GM21825 (cell line): ENCODE results near the gene CELA2B.
"Not testable (repeated sequence)": the region's sequence is repeated elsewhere in the genome, so short reads cannot be mapped to it uniquely, and the experiment has no call there.

Experiments
- ATAC-seq: cut with Tn5 transposase; IDR thresholded peaks from one replicate; pipeline ENCODE4 v1.9.1; 2021; ENCODE audit warnings: mild to moderate bottlenecking, moderate library complexity; ENCODE audit not compliant: unreplicated experiment

The CELA2B gene

GRCh38 chr1:15475752-15476314, at the start of gene CELA2B:
Gene CELA2B, plus strand, starts transcription at chr1:15476104. Its CDS starts 22 bp downstream, at chr1:15476126.
- ATAC-seq = no peak

DNA sequence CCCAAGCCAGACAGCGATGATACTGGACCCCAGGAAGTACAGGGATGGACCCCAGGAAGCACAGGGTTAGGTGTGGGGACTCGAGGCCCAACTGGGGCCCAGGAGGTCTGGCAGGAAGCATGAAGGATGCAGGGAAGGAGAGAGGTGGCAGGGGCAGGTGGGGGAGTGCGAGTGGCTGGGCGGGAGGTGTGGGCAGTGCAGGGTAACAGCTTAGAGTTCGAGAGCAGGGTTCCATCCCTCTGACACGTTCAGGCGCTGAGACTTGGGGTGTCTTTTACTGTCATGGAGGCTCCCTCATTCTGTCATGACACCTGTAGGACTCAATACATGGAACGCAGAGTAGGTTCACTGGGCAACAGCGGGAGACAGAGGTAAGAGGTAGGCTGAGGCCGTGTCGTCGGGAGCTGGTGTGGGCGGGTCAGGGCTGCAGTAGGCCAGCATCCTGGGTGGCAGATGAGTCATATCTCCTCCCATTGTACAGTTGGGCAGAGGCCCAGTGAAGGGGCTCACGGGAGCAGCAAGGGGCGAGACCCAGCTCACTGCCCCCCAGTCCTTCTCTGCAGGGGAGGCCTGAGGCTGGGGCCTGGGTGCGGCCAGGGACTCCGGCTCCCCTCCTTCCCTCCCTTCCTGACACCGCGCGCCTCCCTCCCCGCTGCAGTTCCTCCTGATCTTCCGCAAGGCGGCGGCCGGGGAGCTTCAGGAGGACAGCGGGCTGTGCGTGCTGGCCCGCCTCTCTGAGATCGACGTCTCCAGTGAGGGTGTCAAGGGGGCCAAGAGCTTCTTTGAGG, 49.2 kb upstream of the CELA2B start:
- no peak for ATAC-seq

GRCh38 chr1:15427280-15427666, 48.6 kb upstream of the CELA2B start:
- no peak for ATAC-seq

DNA sequence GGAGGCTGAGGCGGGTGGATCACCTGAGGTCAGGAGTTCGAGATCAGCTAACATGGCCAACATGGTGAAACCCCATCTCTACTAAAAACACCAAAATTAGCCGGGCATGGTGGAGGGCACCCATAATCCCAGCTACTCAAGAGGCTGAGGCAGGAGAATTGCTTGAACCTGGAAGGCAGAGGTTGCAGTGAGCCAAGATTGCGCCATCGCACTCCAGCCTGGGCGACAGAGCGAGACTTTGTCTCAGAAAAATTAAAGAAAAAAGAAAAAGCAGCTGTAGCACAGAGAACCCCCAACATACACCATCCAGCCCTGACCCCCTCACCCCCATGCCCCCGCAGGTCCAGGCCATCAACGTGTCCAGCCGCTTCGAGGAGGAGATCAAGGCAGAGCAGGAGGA, 47.7 kb upstream of the CELA2B start:
- ATAC-seq = not testable (repeated sequence)

DNA sequence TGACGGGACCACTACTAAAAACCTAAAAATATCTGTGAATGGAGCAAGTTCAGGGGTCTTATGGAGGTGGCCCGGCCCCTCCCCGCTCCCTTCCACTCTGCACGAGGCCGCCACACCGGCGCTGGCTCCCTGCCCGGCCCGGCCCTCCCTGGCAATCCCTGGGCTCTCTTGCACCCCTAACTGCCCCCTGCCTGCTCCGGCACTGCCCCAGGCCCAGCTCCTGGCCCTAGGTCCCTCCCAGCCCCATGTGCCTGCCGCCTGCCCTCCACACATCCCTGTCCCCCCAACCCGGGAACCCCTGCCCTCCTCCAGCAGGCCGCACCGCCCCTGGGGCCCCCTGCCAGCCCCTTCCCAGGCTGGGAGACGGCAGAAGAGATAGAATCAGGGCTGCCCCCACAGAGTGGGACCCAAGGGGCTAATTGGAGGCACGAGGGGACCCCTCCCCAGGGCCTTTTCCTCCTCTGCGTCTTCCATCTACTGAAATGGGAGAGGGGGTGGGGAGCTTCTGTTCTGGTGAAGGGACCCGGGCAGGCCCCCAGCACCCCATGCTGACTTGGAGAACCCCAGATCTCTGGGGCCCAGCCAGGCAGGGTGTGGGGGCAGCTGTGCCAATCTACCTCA, 47.0 kb upstream of the CELA2B start:
- ATAC-seq = no peak

GRCh38 chr1:15429701-15430149, 46.2 kb upstream of the CELA2B start:
- no peak for ATAC-seq

DNA sequence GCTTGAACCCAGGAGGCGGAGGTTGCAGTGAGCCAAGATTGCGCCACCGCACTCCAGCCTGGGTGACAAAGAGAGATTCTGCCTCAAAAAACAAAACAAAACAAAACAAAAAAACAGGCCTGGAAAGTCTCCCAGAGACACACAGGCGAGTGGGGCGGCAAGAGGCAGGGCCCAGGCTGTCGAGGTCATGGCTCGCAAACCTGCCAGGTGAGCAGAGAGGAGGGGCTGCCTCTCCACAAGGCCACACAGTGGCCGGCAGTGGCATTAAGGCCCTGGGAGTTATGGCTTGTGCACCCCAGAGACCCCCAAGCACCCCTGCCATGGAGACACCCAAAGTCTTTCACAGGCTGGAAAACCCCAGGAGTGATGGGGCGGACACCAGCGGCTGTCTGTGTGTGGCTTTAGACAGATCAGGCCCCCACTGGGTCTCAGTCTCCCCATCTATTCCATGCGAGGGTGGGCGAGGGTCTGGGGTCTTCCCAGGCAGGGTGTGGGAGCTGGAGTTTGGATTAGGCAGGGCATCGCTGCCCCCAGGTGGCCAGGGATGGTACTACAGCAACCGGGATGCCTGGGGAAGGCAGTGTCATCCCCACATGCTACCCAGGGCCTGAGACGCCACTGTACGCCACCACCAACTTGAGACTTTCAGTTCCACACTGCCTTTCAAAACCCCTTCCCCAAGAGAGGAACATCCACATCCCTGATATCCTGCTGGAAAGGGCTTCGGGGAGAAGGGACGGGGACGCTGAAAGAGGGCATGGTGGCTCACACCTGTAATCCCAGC, 44.9 kb upstream of the CELA2B start:
- ATAC-seq = no peak

- no peak for ATAC-seq
These were observed 44.3 kb upstream of the CELA2B start for GRCh38 chr1:15431571-15431948.

DNA sequence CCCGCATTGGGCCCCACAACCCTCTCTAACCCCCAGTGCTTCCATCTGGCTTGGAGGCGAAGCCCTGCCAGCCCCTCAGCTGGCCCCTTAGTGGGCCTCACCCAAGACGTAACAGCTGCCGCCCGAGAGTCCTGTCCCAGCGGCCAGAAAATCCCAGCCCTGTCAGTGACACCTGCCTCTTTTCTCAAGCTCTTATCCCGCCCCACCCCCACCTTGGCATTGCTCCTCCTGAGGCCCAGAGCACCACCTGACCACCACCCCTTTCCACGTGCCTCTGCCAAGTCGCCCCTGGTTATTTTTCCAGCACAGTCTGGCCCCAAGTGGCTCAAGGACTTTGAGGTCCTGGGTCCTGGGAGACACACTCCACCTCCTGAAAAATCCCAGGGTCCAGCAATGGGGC, 43.6 kb upstream of the CELA2B start:
- ATAC-seq = no peak

DNA sequence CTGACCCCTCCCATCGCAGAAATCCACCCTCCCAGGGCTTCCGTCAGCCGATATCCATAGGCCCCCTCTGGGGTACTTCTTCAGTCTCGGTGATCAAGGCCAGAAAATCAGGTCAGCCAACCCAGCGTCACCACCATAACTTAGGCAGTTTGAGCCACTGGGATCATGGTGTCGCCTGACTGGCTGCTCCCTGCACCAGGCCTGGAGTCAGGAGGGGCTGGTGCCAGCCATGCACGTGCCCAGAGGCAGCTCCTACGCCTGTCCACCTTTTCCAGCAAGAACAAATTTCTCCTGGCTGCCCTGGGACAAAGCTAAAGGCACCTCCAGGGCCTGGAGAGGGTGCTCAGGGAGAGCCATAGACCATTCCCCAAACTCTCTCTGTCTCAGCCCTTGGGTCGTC, 42.4 kb upstream of the CELA2B start:
- ATAC-seq = no peak

DNA sequence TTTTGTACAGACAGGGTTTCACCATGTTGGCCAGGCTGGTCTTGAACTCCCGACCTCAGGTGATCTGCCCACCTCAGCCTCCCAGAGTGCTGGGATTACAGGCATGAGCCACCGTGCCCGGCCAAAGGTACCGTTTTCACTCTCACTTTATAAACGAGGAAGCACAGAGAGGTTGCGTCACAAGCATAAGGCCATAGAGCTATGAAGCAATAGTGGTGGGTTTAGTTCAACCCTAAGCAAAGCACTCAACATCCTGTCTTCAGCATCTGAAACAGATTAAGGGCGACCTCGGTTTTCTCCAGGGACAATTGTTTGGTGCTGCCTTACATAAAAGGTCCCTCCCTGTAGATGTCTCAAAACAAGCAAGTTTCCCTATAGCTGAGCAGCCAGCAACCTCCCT, 41.2 kb upstream of the CELA2B start:
- ATAC-seq = not testable (repeated sequence)

- no peak for ATAC-seq
These were observed 40.4 kb upstream of the CELA2B start for GRCh38 chr1:15435239-15436077.

GRCh38 chr1:15436881-15437442, 38.9 kb upstream of the CELA2B start:
- ATAC-seq = no peak

- no peak for ATAC-seq
These were observed 36.6 kb upstream of the CELA2B start for GRCh38 chr1:15439325-15439724.

- ATAC-seq = no peak
These were observed 35.5 kb upstream of the CELA2B start for GRCh38 chr1:15440357-15440756.

DNA sequence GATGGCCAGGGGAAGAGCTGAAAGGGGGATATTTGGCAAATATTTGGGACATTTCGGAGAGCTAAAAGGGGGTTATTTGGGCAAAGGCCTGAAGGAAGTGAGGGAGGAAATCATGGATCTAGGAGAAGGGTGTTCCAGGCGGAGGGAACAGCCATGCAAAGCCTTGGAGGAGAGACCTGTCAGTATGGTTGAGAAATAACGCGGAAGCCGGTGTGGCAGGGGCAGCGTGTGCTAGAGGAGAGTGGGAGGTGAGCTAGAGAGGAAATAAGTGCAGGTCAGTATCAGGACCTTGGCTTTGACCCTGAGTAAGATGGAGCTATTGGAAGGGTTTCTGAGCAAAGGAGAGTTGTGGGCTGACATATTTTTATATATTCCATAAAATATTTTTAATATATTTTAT, 34.7 kb upstream of the CELA2B start:
- no peak for ATAC-seq

DNA sequence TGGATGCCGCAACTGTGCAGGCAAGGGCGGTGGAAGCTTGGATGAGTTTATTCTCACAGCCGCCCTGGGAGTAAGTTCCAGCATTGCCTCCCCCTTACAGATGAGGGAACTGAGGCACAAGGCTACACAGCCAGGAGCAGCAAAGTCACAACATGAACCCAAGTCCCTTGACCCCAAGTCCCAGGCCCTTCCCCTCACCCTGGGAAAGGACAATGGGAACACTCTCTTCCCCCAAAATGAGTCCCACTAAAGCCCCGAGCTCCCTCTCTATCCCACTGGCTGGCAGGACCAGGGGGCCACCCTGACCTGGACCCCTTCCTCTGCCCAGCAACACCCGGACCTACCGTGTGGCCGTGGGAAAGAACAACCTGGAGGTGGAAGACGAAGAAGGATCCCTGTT, 33.8 kb upstream of the CELA2B start:
- no peak for ATAC-seq

DNA sequence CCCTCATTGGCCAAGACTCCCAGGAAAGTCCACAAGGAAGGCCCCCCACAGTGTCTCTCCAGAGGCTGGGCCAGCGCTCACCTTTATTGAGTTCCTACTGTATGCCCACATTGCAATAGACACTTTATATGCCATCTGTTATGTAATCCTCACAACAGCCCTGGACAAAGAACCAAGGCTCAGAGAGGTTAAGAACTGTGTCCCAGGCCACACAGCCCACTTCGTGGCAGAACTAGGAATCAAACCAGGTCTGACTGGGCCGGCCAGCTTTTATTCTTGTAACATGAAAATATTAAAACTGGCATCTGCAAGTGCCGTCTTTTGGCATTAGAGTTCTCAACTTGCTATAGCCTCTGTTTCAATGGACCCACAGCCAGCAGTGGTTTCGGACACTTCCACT, 33.1 kb upstream of the CELA2B start:
- ATAC-seq = no peak

DNA sequence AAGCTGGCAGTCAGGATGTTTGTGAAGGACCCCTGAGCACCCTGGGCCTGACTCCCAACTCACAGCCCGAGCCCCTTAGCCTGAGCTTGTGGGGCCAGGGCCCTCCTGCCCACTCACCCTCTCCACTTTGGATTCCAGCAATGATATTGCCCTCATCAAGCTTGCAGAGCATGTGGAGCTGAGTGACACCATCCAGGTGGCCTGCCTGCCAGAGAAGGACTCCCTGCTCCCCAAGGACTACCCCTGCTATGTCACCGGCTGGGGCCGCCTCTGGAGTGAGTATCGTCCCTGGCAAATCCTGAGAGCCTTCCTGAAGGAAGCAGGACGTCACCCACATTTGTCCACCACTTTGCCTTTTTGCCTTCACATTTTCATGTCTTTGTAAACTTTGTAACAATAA, 32.6 kb upstream of the CELA2B start:
- ATAC-seq = no peak
